GM12873 (cell line): ENCODE results near the gene PDIA5.

Experiments
- CTCF ChIP-seq: IDR thresholded peaks from 2 replicates; pipeline ENCODE4 v1.5.1; 2012; ENCODE audit warnings: low read depth, mild to moderate bottlenecking, moderate library complexity, low read length, control low read depth; ENCODE audit not compliant: insufficient read depth; ENCODE audit errors: missing control alignments

Gene PDIA5

GRCh38 chr3:123042413-123042812 is 24.4 kb upstream of the PDIA5 start:
- TF ChIP-seq CTCF = no peak

- TF ChIP-seq CTCF = no peak
These were observed 21.7 kb upstream of the PDIA5 start for GRCh38 chr3:123044981-123045763.

DNA sequence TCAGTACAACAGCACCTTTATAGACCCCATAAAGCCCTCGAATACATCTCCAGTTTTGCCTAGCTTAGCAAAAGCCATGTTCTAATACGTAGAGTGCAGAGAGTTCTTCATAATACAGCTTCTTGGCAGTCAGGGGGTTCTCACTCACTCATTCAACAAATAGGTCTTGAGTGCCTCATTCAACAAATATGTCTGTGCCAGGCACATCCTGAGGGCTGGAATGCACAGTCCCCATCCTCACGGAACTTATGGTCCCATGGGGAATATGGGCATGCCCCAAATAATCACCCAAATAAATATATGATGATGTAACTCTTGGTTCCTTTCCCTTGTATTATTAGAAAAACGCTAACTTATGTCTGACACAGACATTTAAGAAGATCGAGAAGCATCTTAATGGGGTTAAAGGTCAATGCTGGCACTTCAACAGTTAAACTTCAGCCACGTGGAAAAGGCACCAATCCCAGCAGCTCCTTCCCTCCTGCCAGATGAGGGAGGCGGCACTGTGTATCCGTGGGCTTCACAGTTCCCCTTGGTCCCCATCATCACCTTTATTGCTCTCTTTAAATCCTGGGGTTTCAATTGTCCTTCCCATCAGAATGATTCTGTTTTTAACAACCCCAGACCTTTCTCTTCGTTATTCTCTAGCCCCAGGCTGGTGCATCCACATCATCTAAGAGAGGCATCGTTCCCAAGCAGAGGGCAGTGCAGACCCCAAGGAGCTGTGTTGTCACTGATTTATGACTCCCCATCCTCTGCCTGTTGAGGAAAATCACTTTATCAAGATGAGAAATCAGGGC is 20.4 kb upstream of the PDIA5 start:
- no peak for TF ChIP-seq CTCF

- TF ChIP-seq CTCF = no peak
These were observed 19.8 kb upstream of the PDIA5 start for GRCh38 chr3:123047062-123047319.

GRCh38 chr3:123048480-123049237 is 18.2 kb upstream of the PDIA5 start:
- no peak for TF ChIP-seq CTCF

DNA sequence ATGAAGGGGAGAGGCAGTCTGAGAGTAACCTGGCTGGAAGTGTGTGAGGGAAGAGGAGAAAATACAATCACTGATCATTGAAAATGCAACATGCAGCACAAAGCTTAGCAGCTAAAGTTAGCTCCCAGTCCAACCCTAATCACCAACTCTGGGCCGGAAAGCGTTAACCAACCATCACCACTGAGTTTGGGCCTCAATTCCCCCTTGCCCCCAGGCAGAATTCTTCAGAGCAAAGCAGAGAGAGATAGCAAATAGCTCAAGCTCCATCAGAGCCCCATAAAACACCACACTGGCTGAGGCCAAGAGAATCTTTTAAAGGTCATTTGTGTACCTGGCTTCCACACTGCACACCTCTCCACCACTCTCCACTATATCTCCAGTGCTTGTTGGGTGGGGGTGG is 16.2 kb upstream of the PDIA5 start:
- no peak for TF ChIP-seq CTCF

- no peak for TF ChIP-seq CTCF
These were observed 13.7 kb upstream of the PDIA5 start for GRCh38 chr3:123053107-123053506.
